ENCODE measurements around the gene PKD2L1.
"Not testable (repeated sequence)": the region's sequence is repeated elsewhere in the genome, so short reads cannot be mapped to it uniquely, and the experiment has no call there.

The PKD2L1 gene

GRCh38 chr10:100287756-100288155 lies 42.3 kb downstream of the PKD2L1 start:
- DNase-seq (ENCODE audit: low read depth in 2 of 2, low spot score in 1 of 2), result no peak

- DNase-seq (ENCODE audit: low read depth in 2 of 2, low spot score in 1 of 2), result peak; percentile 73 to 76
Measured at GRCh38 chr10:100286051-100287033, 43.7 kb downstream of the PKD2L1 start, which contains the start of gene BLOC1S2. Gene BLOC1S2 (minus strand): TSS chr10:100286680. CDS start chr10:100286659, 21 bp downstream.

- DNase-seq (ENCODE audit: low read depth in 2 of 2, low spot score in 1 of 2), result not testable (repeated sequence)
Measured at GRCh38 chr10:100285326-100285725, 44.7 kb downstream of the PKD2L1 start.

GRCh38 chr10:100282907-100283306 lies 47.1 kb downstream of the PKD2L1 start:
- DNase-seq (ENCODE audit: low read depth in 2 of 2, low spot score in 1 of 2), result no peak

GRCh38 chr10:100276971-100277370 lies 53.1 kb downstream of the PKD2L1 start:
- DNase-seq (ENCODE audit: low read depth in 2 of 2, low spot score in 1 of 2), result not testable (repeated sequence)

- DNase-seq (ENCODE audit: low read depth in 2 of 2, low spot score in 1 of 2), result peak; percentile 41 to 59
Measured at GRCh38 chr10:100267239-100268104, 62.6 kb downstream of the PKD2L1 start, which contains the start of gene CWF19L1. Gene CWF19L1 (minus strand): TSS chr10:100267638. CDS start chr10:100267593, 45 bp downstream.

GRCh38 chr10:100265821-100266485 lies 64.1 kb downstream of the PKD2L1 start:
- DNase-seq (ENCODE audit: low read depth in 2 of 2, low spot score in 1 of 2), result no peak

GRCh38 chr10:100254191-100254590 lies 75.8 kb downstream of the PKD2L1 start:
- DNase-seq (ENCODE audit: low read depth in 2 of 2, low spot score in 1 of 2), result no peak

GRCh38 chr10:100253041-100253440 lies 77.0 kb downstream of the PKD2L1 start:
- DNase-seq (ENCODE audit: low read depth in 2 of 2, low spot score in 1 of 2), result no peak

- no peak for DNase-seq (ENCODE audit: low read depth in 2 of 2, low spot score in 1 of 2)
Measured at GRCh38 chr10:100248820-100249219, 81.2 kb downstream of the PKD2L1 start.

- DNase-seq (ENCODE audit: low read depth in 2 of 2, low spot score in 1 of 2), result no peak
Measured at GRCh38 chr10:100245484-100246220, 84.4 kb downstream of the PKD2L1 start.

GRCh38 chr10:100239851-100240250 lies 90.2 kb downstream of the PKD2L1 start:
- DNase-seq (ENCODE audit: low read depth in 2 of 2, low spot score in 1 of 2), result no peak

- DNase-seq (ENCODE audit: low read depth in 2 of 2, low spot score in 1 of 2), result no peak
Measured at GRCh38 chr10:100238429-100238828, 91.6 kb downstream of the PKD2L1 start.

Measured in stimulated activated CD8-positive, alpha-beta memory T cell treated with anti-CD3 and anti-CD28 coated beads, Interleukin-4, amount 100 ng/mL, for 1 hour (primary cell).